Measurements from ENCODE around the gene KRT40. TPM values are rescaled to one million over a fixed set of nuclear protein-coding genes. Genes with fewer than 3 reads are reported as not detected.

Gene KRT40
- total and polyA plus RNA-seq, 2 donors (not counting 3 experiments of a cell fraction or from before 2014, with no cell fraction given) = not detected

DNA sequence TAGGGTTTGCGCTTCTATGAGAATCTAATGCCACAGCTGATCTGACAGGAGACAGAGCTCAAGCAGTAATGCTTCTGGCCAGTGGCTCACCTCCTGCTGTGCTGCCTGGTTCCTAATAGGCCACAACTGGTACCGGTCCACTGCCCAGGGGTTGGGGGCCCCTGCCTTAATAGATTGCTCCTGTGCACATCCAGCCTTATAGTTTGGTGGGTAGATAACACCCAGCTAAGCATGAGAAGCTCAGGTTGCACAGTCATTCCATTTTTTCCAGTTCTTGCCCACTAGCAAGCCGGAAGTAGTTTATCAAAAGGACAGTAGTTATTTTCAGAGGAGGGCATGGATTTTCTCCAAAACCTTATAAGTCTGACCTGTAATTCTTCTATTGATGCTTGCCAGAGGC is 35.3 kb upstream of the KRT40 start:
- Histone ChIP-seq H3K9me3 (replicated peaks; ENCODE audit: control insufficient read depth, insufficient read depth, low read length) (no peaks in the 10 kb centered on the region), H2AFZ (ENCODE audit: low read depth, low read length) (no peak overlapping the region), H3K27me3 (ENCODE audit: control insufficient read depth in 2 of 2, insufficient read depth in 2 of 2, low read length in 2 of 2) (peaks cover 0 to 2% of the 10 kb centered on the region in 2 experiments), H3K9ac (replicated peaks; ENCODE audit: extremely low read depth, insufficient read depth, low read length) (no peak overlapping the region), H3K4me3 (replicated peaks in 1 of 3; ENCODE audit: insufficient read depth in 1 of 3, low read depth in 1 of 3, low read length in 3 of 3) (no peak overlapping the region), H3K4me2 (ENCODE audit: insufficient read depth, low read length) (no peak overlapping the region), H3K79me2 (ENCODE audit: control insufficient read depth, insufficient read depth, low read length) (no peaks in the 10 kb centered on the region), H4K20me1 (replicated peaks; ENCODE audit: control insufficient read depth, extremely low read depth, insufficient read depth, low read length) (no peaks in the 10 kb centered on the region), H3K27ac (ENCODE audit: insufficient read depth, low read depth, low read length) (no peak overlapping the region), H3K36me3 (ENCODE audit: control insufficient read depth in 2 of 2, extremely low read depth in 1 of 2, insufficient read depth in 2 of 2, low read length in 2 of 2) (no peaks in the 10 kb centered on the region), H3K4me1 (ENCODE audit: control insufficient read depth, extremely low read depth, insufficient read depth, low read length) (no peaks in the 10 kb centered on the region), H3K9me1 (replicated peaks; ENCODE audit: control insufficient read depth, extremely low read depth, insufficient read depth, low read length) (no peaks in the 10 kb centered on the region)
- intact Hi-C loops (cut with micrococcal nuclease) (no loop called here), dilution Hi-C loops (cut with MboI; ENCODE audit: extremely low pct_ligation_motif_present, low sequenced_read_pairs) (no loop called here)
- TF ChIP-seq MYC (IDR thresholded peaks at IDR 0.05; ENCODE audit: low read depth, low read length) (no peak), EZH2 (IDR thresholded peaks at IDR 0.05; ENCODE audit: borderline replicate concordance, low read depth, low read length, severe bottlenecking) (no peak), POLR2A (IDR thresholded peaks at IDR 0.05; ENCODE audit: low read depth, low read length) (no peak), FOS (IDR thresholded peaks at IDR 0.05; ENCODE audit: borderline replicate concordance, insufficient read depth, low read length) (no peak), POLR2AphosphoS5 (IDR thresholded peaks at IDR 0.05; ENCODE audit: insufficient read depth, low read depth, low read length) (no peak), GATA2 (IDR thresholded peaks at IDR 0.05; ENCODE audit: insufficient read depth, insufficient read length, low read depth, low read length) (no peak), JUN (IDR thresholded peaks at IDR 0.05; ENCODE audit: borderline replicate concordance, insufficient read depth, insufficient read length, low read depth) (no peak)
- TF ChIP-seq, protein P1, sequence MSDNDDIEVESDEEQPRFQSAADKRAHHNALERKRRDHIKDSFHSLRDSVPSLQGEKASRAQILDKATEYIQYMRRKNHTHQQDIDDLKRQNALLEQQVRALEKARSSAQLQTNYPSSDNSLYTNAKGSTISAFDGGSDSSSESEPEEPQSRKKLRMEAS (IDR thresholded peaks at IDR 0.05; ENCODE audit: insufficient read depth, insufficient read length) = no peak
- TF ChIP-seq, protein P2, sequence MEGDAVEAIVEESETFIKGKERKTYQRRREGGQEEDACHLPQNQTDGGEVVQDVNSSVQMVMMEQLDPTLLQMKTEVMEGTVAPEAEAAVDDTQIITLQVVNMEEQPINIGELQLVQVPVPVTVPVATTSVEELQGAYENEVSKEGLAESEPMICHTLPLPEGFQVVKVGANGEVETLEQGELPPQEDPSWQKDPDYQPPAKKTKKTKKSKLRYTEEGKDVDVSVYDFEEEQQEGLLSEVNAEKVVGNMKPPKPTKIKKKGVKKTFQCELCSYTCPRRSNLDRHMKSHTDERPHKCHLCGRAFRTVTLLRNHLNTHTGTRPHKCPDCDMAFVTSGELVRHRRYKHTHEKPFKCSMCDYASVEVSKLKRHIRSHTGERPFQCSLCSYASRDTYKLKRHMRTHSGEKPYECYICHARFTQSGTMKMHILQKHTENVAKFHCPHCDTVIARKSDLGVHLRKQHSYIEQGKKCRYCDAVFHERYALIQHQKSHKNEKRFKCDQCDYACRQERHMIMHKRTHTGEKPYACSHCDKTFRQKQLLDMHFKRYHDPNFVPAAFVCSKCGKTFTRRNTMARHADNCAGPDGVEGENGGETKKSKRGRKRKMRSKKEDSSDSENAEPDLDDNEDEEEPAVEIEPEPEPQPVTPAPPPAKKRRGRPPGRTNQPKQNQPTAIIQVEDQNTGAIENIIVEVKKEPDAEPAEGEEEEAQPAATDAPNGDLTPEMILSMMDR (IDR thresholded peaks at IDR 0.05; ENCODE audit: extremely low read depth in 1 of 2, insufficient read depth in 1 of 2, low read depth in 1 of 2, low read length in 2 of 2) = no peak
- POLR2A ChIA-PET = no interaction called here
- BruUV-seq (replicated peaks) = no TSS peak
- CTCF ChIA-PET = no interaction called here
- DNase-seq (ENCODE audit: low read depth, low spot score) (no peak), FAIRE-seq (no peak)
